T-cell (primary cell): Measurements from ENCODE around the gene ZNF410. TPM values are rescaled to one million over a fixed set of nuclear protein-coding genes. Genes with fewer than 3 reads are reported as not detected.

Experiments used
- ATAC-seq, 4 experiments: fragments of 200-7000 bp in 3 of 4; fragments of 150-1000 bp in 1 of 4; cut with Tn5 transposase; replicated peaks in 1 of 4; 1 replicate in 3 of 4; 2 replicates in 1 of 4; pipeline ENCODE4 v1.10.0; 2021; ENCODE audit warnings: moderate library complexity in 3 of 4, mild to moderate bottlenecking in 2 of 4, moderate number of reproducible peaks in 1 of 4
- CTCF ChIA-PET, 2 donors: fragments of 300-600 bp; sonication (Branson Sonifier 250); formaldehyde crosslinking; loops; one replicate each; lab custom pipeline; 2022; ENCODE audit warnings: antibody characterized with exemption in 2 of 2; lab: Charles Lee
- POLR2A ChIA-PET, 2 donors: fragments of 300-600 bp; sonication (Branson Sonifier 250); formaldehyde crosslinking; loops; one replicate each; lab custom pipeline; 2022; ENCODE audit warnings: antibody characterized with exemption in 2 of 2; lab: Charles Lee
- DNase-seq, 35 experiments: peaks; one replicate each; pipeline versions ENCODE4 v3.0.0 to v3.0.0-alpha.2; 2013 to 2023
- H3K27ac ChIP-seq: one replicate; pipeline ENCODE4 v1.5.1; 2013; ENCODE audit warnings: low read length
- H3K27me3 ChIP-seq, 2 experiments: replicated peaks in 1 of 2; 1 replicate in 1 of 2; 2 replicates in 1 of 2; pipeline versions ENCODE4 v1.6.1 to v1.7.0; 2013; ENCODE audit warnings: low read length in 1 of 2, mixed read lengths in 1 of 2; ENCODE audit not compliant: control insufficient read depth in 2 of 2, insufficient read depth in 2 of 2; ENCODE audit errors: extremely low read depth in 1 of 2
- H3K36me3 ChIP-seq, 2 donors: 1 replicate in 1 of 2; 2 replicates in 1 of 2; pipeline versions ENCODE4 v1.6.1 to v1.7.0; 2013; ENCODE audit warnings: low read length in 1 of 2; ENCODE audit not compliant: control insufficient read depth in 2 of 2, insufficient read depth in 1 of 2; ENCODE audit errors: extremely low read depth in 1 of 2
- H3K4me1 ChIP-seq, 2 experiments: 1 replicate in 1 of 2; 2 replicates in 1 of 2; pipeline versions ENCODE4 v1.6.1 to v1.7.0; 2013; ENCODE audit warnings: low read length in 2 of 2, mixed read lengths in 1 of 2; ENCODE audit not compliant: insufficient read depth in 2 of 2, control insufficient read depth in 1 of 2; ENCODE audit errors: extremely low read depth in 1 of 2
- H3K4me3 ChIP-seq, 2 donors: 1 replicate in 1 of 2; 2 replicates in 1 of 2; pipeline versions ENCODE4 v1.5.1 to v1.7.0; 2013; ENCODE audit warnings: mild to moderate bottlenecking in 2 of 2, low read length in 1 of 2, moderate library complexity in 1 of 2; ENCODE audit not compliant: control insufficient read depth in 1 of 2; ENCODE audit errors: extremely low read depth in 1 of 2
- H3K9me3 ChIP-seq: 2 replicates; pipeline ENCODE4 v1.7.0; 2013
- H3K27ac Mint-ChIP-seq, 2 donors: one replicate each; pipeline ENCODE4 v1.8.0; 2020 to 2021; ENCODE audit warnings: mild to moderate bottlenecking in 2 of 2, mixed read lengths in 2 of 2
- H3K27me3 Mint-ChIP-seq, 2 donors: one replicate each; pipeline ENCODE4 v1.8.0; 2021 to 2022; ENCODE audit warnings: mixed read lengths in 2 of 2
- H3K36me3 Mint-ChIP-seq: one replicate; pipeline ENCODE4 v1.8.0; 2021; ENCODE audit warnings: mixed read lengths
- H3K4me1 Mint-ChIP-seq, 3 donors: one replicate each; pipeline ENCODE4 v1.8.0; 2020 to 2022; ENCODE audit warnings: mixed read lengths in 3 of 3, mild to moderate bottlenecking in 1 of 3
- H3K4me3 Mint-ChIP-seq, 3 donors: one replicate each; pipeline ENCODE4 v1.8.0; 2020 to 2022; ENCODE audit warnings: mild to moderate bottlenecking in 3 of 3, mixed read lengths in 3 of 3, moderate library complexity in 3 of 3
- H3K9me3 Mint-ChIP-seq, 3 donors: one replicate each; pipeline ENCODE4 v1.8.0; 2020 to 2022; ENCODE audit warnings: mixed read lengths in 3 of 3
- WGBS: methylation state at CpG from one replicate; pipeline ENCODE4 v1.1.5; 2013; ENCODE audit warnings: missing lambda C conversion rate; ENCODE audit not compliant: insufficient coverage; 5-methylcytosine and 5-hydroxymethylcytosine counted together
- total RNA-seq, 35 experiments: library from RNA in 6 of 35; stranded (reverse) in 6 of 35; fragments of 120-200 nt in 1 of 35; gene quantifications; one replicate each; pipeline versions ENCODE4 v1.2.1 to v1.2.4 and lab custom pipeline; 2013 to 2026

Gene ZNF410
- total RNA-seq, 5 donors from 2014 or later (not counting 1 experiment from before 2014, with no cell fraction given): 39.5 to 77.3 (median 40.3) TPM

GRCh38 chr14:73949752-73950734 is 63.4 kb downstream of the ZNF410 start, which contains the start of the genes COQ6 and FAM161B:
Gene COQ6, plus strand, starts transcription at chr14:73950302. Its CDS starts 31 bp downstream, at chr14:73950333.
Gene FAM161B, minus strand, starts transcription at chr14:73950094. Its CDS starts 68 bp downstream, at chr14:73950026.
- ATAC-seq: peak; percentile 93 to 97 (median 94)
- Histone ChIP-seq H3K9me3 (no peaks in the 10 kb centered on the region), H3K4me1 (peaks cover 0 to 23% of the 10 kb centered on the region in 2 experiments), H3K27ac (peak within 1 kb of the TSS; percentile 96), H3K4me3 (peak within 1 kb of the TSS; percentile 92 to 93), H3K27me3 (no peaks in the 10 kb centered on the region), H3K36me3 (peaks cover 0 to 19% of the 10 kb centered on the region in 2 donors)
- Mint-ChIP-seq H3K4me1 (peaks cover 21 to 27% (median 23%) of the 10 kb centered on the region in 3 donors), H3K4me3 (peak within 1 kb of the TSS; percentile 96 to 99 (median 97)), H3K9me3 (no peaks in the 10 kb centered on the region), H3K36me3 (peaks cover 12% of the 10 kb centered on the region), H3K27ac (peak within 1 kb of the TSS; percentile 92 to 94), H3K27me3 (no peaks in the 10 kb centered on the region)
- DNase-seq: peak; percentile 74 to 97 (median 93)
- CTCF ChIA-PET: interaction anchor here in 1 of 2 donors (0.6 to 2.1 kb wide), 3 partner anchors 11 to 333 kb away, joined by 5 to 9 read pairs (median 5); no protein-coding TSS in a partner anchor
- under 1% methylated on average over 63 of the region's 70 CpGs for WGBS
- POLR2A ChIA-PET: interaction anchor here (0.6 to 1.0 kb wide), 10 partner anchors 11 to 381 kb away, joined by 3 to 5 read pairs (median 4); partner anchors contain the start of genes ACOT2 (in 1 of the 2), BBOF1 (in 1 of the 2), ENTPD5 (in 1 of the 2) and PTGR2 (in 1 of the 2)

GRCh38 chr14:73953731-73954130 is 67.1 kb downstream of the ZNF410 start:
- H3K4me3 Mint-ChIP-seq: no peak overlapping the region
- POLR2A ChIA-PET: interaction anchor here in 1 of 2 donors (0.5 kb wide), 1 partner anchor 58 kb away, joined by 3 read pairs; no protein-coding TSS in a partner anchor

GRCh38 chr14:73955674-73956073 is 69.0 kb downstream of the ZNF410 start:
- H3K36me3 Mint-ChIP-seq: peaks cover 37% of the 10 kb centered on the region
- no peak overlapping the region for H3K27ac Mint-ChIP-seq
- Histone ChIP-seq H3K27ac (no peak overlapping the region), H3K4me3 (no peak overlapping the region), H3K9me3 (no peaks in the 10 kb centered on the region), H3K36me3 (peaks cover 10 to 66% of the 10 kb centered on the region in 2 donors), H3K4me1 (peaks cover 0 to 7% of the 10 kb centered on the region in 2 experiments), H3K27me3 (no peaks in the 10 kb centered on the region)
- no peak overlapping the region for H3K4me3 Mint-ChIP-seq
- H3K9me3 Mint-ChIP-seq: no peaks in the 10 kb centered on the region
- no peak for DNase-seq
- no peaks in the 10 kb centered on the region for H3K27me3 Mint-ChIP-seq
- H3K4me1 Mint-ChIP-seq: peaks cover 12 to 16% (median 13%) of the 10 kb centered on the region in 3 donors
- WGBS: 100% methylated on average over 3 of the region's 5 CpGs
- ChIA-PET POLR2A (interaction anchor here in 1 of 2 donors (0.7 kb wide), 1 partner anchor 41 kb away, joined by 5 read pairs; no protein-coding TSS in a partner anchor), CTCF (no interaction called here)
- no peak for ATAC-seq

More at GRCh38 chr14:73953731-73954130, 67.1 kb downstream of the ZNF410 start:
- DNase-seq (no peak), ATAC-seq (no peak)
- CTCF ChIA-PET: no interaction called here
- H3K4me1 ChIP-seq: peaks cover 0 to 22% of the 10 kb centered on the region in 2 experiments
- H3K27ac ChIP-seq: no peak overlapping the region
- H3K36me3 ChIP-seq: peaks cover 10 to 47% of the 10 kb centered on the region in 2 donors
- Mint-ChIP-seq H3K36me3 (peaks cover 22% of the 10 kb centered on the region), H3K27ac (no peak overlapping the region), H3K9me3 (no peaks in the 10 kb centered on the region), H3K27me3 (no peaks in the 10 kb centered on the region), H3K4me1 (peaks cover 20 to 23% (median 22%) of the 10 kb centered on the region in 3 donors)
- WGBS: no CpG with 5 or more reads among the region's 1 CpG
- H3K9me3 ChIP-seq: no peaks in the 10 kb centered on the region
- no peak overlapping the region for H3K4me3 ChIP-seq
- H3K27me3 ChIP-seq: no peaks in the 10 kb centered on the region

GRCh38 chr14:73958591-73958990 is 71.9 kb downstream of the ZNF410 start:
- Histone ChIP-seq H3K27me3 (no peaks in the 10 kb centered on the region), H3K27ac (no peak overlapping the region), H3K9me3 (no peaks in the 10 kb centered on the region), H3K4me3 (no peak overlapping the region), H3K4me1 (no peaks in the 10 kb centered on the region), H3K36me3 (peaks cover 16 to 81% of the 10 kb centered on the region in 2 donors)
- DNase-seq (no peak), ATAC-seq (no peak)
- Mint-ChIP-seq H3K4me1 (no peaks in the 10 kb centered on the region), H3K9me3 (no peaks in the 10 kb centered on the region), H3K27ac (no peak overlapping the region), H3K27me3 (no peaks in the 10 kb centered on the region), H3K4me3 (no peak overlapping the region), H3K36me3 (peaks cover 46% of the 10 kb centered on the region)
- POLR2A ChIA-PET: no interaction called here
- CTCF ChIA-PET: interaction anchor here in 1 of 2 donors (0.6 kb wide), 1 partner anchor 135 kb away, joined by 6 read pairs; no protein-coding TSS in a partner anchor

- Mint-ChIP-seq H3K4me1 (no peaks in the 10 kb centered on the region), H3K36me3 (peaks cover 45% of the 10 kb centered on the region), H3K4me3 (no peak overlapping the region), H3K9me3 (no peaks in the 10 kb centered on the region), H3K27me3 (no peaks in the 10 kb centered on the region), H3K27ac (no peak overlapping the region)
- Histone ChIP-seq H3K27me3 (no peaks in the 10 kb centered on the region), H3K9me3 (no peaks in the 10 kb centered on the region), H3K36me3 (peaks cover 20 to 73% of the 10 kb centered on the region in 2 donors), H3K27ac (no peak overlapping the region), H3K4me3 (no peak overlapping the region), H3K4me1 (no peaks in the 10 kb centered on the region)
- ChIA-PET CTCF (interaction anchor here (0.6 kb wide), 2 partner anchors 14 to 1514 kb away, joined by 4 to 5 read pairs; no protein-coding TSS in a partner anchor), POLR2A (no interaction called here)
- ATAC-seq: no peak
- 99% methylated on average over 12 of the region's 12 CpGs for WGBS
- no peak for DNase-seq
Measured at GRCh38 chr14:73961192-73961591, 74.5 kb downstream of the ZNF410 start.

GRCh38 chr14:73965216-73965615 is 78.6 kb downstream of the ZNF410 start:
- POLR2A ChIA-PET: no interaction called here
- peaks cover 41% of the 10 kb centered on the region for H3K36me3 Mint-ChIP-seq
- no peaks in the 10 kb centered on the region for H3K4me1 Mint-ChIP-seq
- no peak overlapping the region for H3K27ac ChIP-seq
- H3K27ac Mint-ChIP-seq: no peak overlapping the region
- H3K9me3 ChIP-seq: no peaks in the 10 kb centered on the region
- ATAC-seq (no peak), DNase-seq (no peak)
- no peak overlapping the region for H3K4me3 Mint-ChIP-seq
- H3K9me3 Mint-ChIP-seq: no peaks in the 10 kb centered on the region
- no CpG with 5 or more reads among the region's 4 CpGs for WGBS
- H3K27me3 Mint-ChIP-seq: no peaks in the 10 kb centered on the region
- CTCF ChIA-PET: no interaction called here
- H3K4me3 ChIP-seq: no peak overlapping the region
- H3K36me3 ChIP-seq: peaks cover 18 to 47% of the 10 kb centered on the region in 2 donors
- H3K27me3 ChIP-seq: no peaks in the 10 kb centered on the region
- no peaks in the 10 kb centered on the region for H3K4me1 ChIP-seq
